Ectodermal cell (in vitro differentiated cells): ENCODE results near the gene DNM1L.

Experiments used
- H3K27ac ChIP-seq: 2 replicates; pipeline ENCODE4 v1.7.0; 2013; ENCODE audit warnings: mild to moderate bottlenecking, low read depth, low read length; ENCODE audit not compliant: insufficient read depth, poor library complexity, severe bottlenecking
- H3K27me3 ChIP-seq: 2 replicates; pipeline ENCODE4 v1.7.0; 2013; ENCODE audit warnings: mild to moderate bottlenecking, low read length; ENCODE audit not compliant: insufficient read depth, control insufficient read depth, poor library complexity, severe bottlenecking
- H3K36me3 ChIP-seq: one replicate; pipeline ENCODE4 v1.7.0; 2013; ENCODE audit warnings: low read length; ENCODE audit not compliant: control insufficient read depth, insufficient read depth
- H3K4me1 ChIP-seq: one replicate; pipeline ENCODE4 v1.7.0; 2013; ENCODE audit warnings: low read length; ENCODE audit not compliant: control insufficient read depth, insufficient read depth
- H3K4me3 ChIP-seq: 2 replicates; pipeline ENCODE4 v1.7.0; 2013; ENCODE audit warnings: low read depth, low read length, control low read depth; ENCODE audit not compliant: insufficient read depth
- H3K9me3 ChIP-seq: 2 replicates; pipeline ENCODE4 v1.7.0; 2013; ENCODE audit warnings: mild to moderate bottlenecking, low read length, moderate library complexity; ENCODE audit not compliant: control insufficient read depth
- WGBS, 2 experiments: methylation state at CpG; one replicate each; pipeline ENCODE4 v1.1.7; 2013; ENCODE audit warnings: missing lambda C conversion rate in 2 of 2; 5-methylcytosine and 5-hydroxymethylcytosine counted together

Gene DNM1L

GRCh38 chr12:32666018-32666417 lies 13.1 kb upstream of the DNM1L start:
- H3K4me3 ChIP-seq = no peak overlapping the region
- WGBS, 2 experiments = 90 to 96% methylated on average over 14 of the region's 14 CpGs
- no peaks in the 10 kb centered on the region for H3K9me3 ChIP-seq
- H3K27ac ChIP-seq = no peak overlapping the region
- no peaks in the 10 kb centered on the region for H3K36me3 ChIP-seq
- no peaks in the 10 kb centered on the region for H3K4me1 ChIP-seq
- no peaks in the 10 kb centered on the region for H3K27me3 ChIP-seq

GRCh38 chr12:32669584-32669983 lies 9.5 kb upstream of the DNM1L start:
- no peaks in the 10 kb centered on the region for H3K36me3 ChIP-seq
- no peak overlapping the region for H3K27ac ChIP-seq
- H3K4me1 ChIP-seq = no peaks in the 10 kb centered on the region
- WGBS, 2 experiments = 91 to 100% methylated on average over 1 of the region's 1 CpG
- H3K4me3 ChIP-seq = no peak overlapping the region
- H3K27me3 ChIP-seq = no peaks in the 10 kb centered on the region
- no peaks in the 10 kb centered on the region for H3K9me3 ChIP-seq

DNA sequence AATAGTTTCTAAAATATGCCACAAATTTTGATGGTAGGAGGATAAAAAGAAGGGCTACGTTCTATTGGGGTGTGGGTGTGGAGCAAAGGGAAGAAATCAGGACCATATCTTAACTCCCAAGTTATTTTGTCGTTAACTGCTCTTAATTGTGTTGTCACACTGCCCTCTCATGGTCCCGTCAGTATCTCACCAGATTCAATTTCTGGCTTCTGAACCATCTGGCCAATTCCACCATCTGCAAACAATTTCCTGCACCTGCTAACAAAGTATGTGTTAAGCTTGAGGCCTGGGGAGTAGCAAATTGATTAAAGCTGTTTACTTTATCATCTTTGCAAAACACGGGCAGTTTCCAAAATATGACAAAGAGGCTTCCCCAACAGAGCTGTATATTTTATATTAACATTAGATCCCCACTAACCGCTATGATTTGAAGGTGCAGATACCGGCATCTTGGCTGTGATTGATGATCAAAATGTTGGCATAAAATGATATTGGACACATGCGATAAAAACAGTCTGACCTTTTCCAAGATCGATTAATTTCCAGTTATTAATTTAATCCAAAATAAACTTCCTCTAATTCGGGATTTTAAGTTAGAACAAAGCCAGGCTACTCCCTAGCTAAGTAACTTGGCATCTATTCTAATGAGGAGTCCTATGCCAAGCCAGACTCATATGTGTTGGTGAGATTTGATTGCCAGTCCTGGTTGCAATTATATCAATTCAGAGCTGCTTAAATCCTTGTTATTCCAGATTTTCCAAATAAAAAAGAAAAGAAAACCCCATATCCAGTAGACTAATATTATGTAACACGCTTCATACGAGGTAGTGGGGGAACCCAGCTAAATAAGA lies 6.9 kb upstream of the DNM1L start:
- H3K4me3 ChIP-seq = no peak overlapping the region
- no peak overlapping the region for H3K27ac ChIP-seq
- H3K36me3 ChIP-seq = no peaks in the 10 kb centered on the region
- no peaks in the 10 kb centered on the region for H3K27me3 ChIP-seq
- H3K4me1 ChIP-seq = no peaks in the 10 kb centered on the region
- no peaks in the 10 kb centered on the region for H3K9me3 ChIP-seq
- WGBS, 2 experiments = 71 to 76% methylated on average over 10 to 11 of the region's 11 CpGs

- peak overlapping the region; percentile 72 for H3K4me3 ChIP-seq
- no peaks in the 10 kb centered on the region for H3K36me3 ChIP-seq
- no peaks in the 10 kb centered on the region for H3K4me1 ChIP-seq
- 1 to 2% methylated on average over 14 of the region's 14 CpGs for WGBS, 2 experiments
- no peaks in the 10 kb centered on the region for H3K9me3 ChIP-seq
- no peaks in the 10 kb centered on the region for H3K27me3 ChIP-seq
- peak overlapping the region; percentile 70 for H3K27ac ChIP-seq
Measured at GRCh38 chr12:32679920-32680237, 778 bp downstream of the DNM1L start.

- Histone ChIP-seq H3K4me3 (peak overlapping the region; percentile 72), H3K27me3 (no peaks in the 10 kb centered on the region), H3K27ac (no peak overlapping the region), H3K36me3 (peaks cover 7% of the 10 kb centered on the region), H3K4me1 (no peaks in the 10 kb centered on the region), H3K9me3 (no peaks in the 10 kb centered on the region)
Measured at GRCh38 chr12:32680787-32681186, 1.7 kb downstream of the DNM1L start.

DNA sequence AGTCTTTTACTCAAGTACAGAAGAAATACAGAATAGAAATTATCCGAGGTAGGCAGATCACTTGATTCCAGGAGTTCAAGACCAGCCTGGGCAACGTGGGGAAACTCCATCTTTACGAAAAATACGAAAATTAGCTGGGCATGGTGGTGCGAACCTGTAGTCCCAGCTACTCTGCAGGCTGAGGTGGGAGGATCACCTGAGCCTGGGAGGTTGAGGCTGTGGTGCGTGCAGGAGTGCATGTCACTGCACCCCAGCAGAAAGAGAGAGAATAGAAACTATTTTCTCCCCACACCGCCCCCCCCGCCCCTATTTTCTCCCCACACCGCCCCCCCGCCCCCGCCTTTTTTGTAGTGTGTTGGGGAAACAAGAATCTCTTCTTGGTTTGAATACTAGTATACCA lies 2.2 kb downstream of the DNM1L start:
- Histone ChIP-seq H3K4me3 (no peak overlapping the region), H3K27me3 (no peaks in the 10 kb centered on the region), H3K36me3 (peaks cover 7% of the 10 kb centered on the region), H3K9me3 (no peaks in the 10 kb centered on the region), H3K4me1 (no peaks in the 10 kb centered on the region), H3K27ac (no peak overlapping the region)
- WGBS, 2 experiments = 94 to 96% methylated on average over 6 to 7 of the region's 11 CpGs

GRCh38 chr12:32686340-32686739 lies 7.2 kb downstream of the DNM1L start:
- WGBS, 2 experiments = 80 to 100% methylated on average over 1 of the region's 1 CpG

GRCh38 chr12:32688786-32689185 lies 9.7 kb downstream of the DNM1L start:
- no peak overlapping the region for H3K27ac ChIP-seq
- H3K4me1 ChIP-seq = no peaks in the 10 kb centered on the region
- H3K27me3 ChIP-seq = no peaks in the 10 kb centered on the region
- H3K4me3 ChIP-seq = no peak overlapping the region
- no peaks in the 10 kb centered on the region for H3K9me3 ChIP-seq
- H3K36me3 ChIP-seq = peaks cover 7% of the 10 kb centered on the region

More at GRCh38 chr12:32686340-32686739, 7.2 kb downstream of the DNM1L start:
- Histone ChIP-seq H3K4me3 (no peak overlapping the region), H3K27me3 (no peaks in the 10 kb centered on the region), H3K4me1 (no peaks in the 10 kb centered on the region), H3K27ac (no peak overlapping the region), H3K9me3 (no peaks in the 10 kb centered on the region), H3K36me3 (peaks cover 7% of the 10 kb centered on the region)

GRCh38 chr12:32690927-32691326 lies 11.8 kb downstream of the DNM1L start:
- no peaks in the 10 kb centered on the region for H3K36me3 ChIP-seq
- no peaks in the 10 kb centered on the region for H3K9me3 ChIP-seq
- no peak overlapping the region for H3K4me3 ChIP-seq
- no peak overlapping the region for H3K27ac ChIP-seq
- WGBS, 2 experiments = 93 to 94% methylated on average over 8 of the region's 8 CpGs
- no peaks in the 10 kb centered on the region for H3K27me3 ChIP-seq
- H3K4me1 ChIP-seq = no peaks in the 10 kb centered on the region

- H3K36me3 ChIP-seq = no peaks in the 10 kb centered on the region
- H3K27me3 ChIP-seq = no peaks in the 10 kb centered on the region
- no peak overlapping the region for H3K27ac ChIP-seq
- no peak overlapping the region for H3K4me3 ChIP-seq
- WGBS, 2 experiments = 86 to 94% methylated on average over 1 of the region's 1 CpG
- no peaks in the 10 kb centered on the region for H3K4me1 ChIP-seq
- H3K9me3 ChIP-seq = no peaks in the 10 kb centered on the region
Measured at GRCh38 chr12:32692358-32692757, 13.3 kb downstream of the DNM1L start.

GRCh38 chr12:32693036-32693435 lies 13.9 kb downstream of the DNM1L start:
- Histone ChIP-seq H3K9me3 (no peaks in the 10 kb centered on the region), H3K4me3 (no peak overlapping the region), H3K27me3 (no peaks in the 10 kb centered on the region), H3K36me3 (no peaks in the 10 kb centered on the region), H3K27ac (no peak overlapping the region), H3K4me1 (no peaks in the 10 kb centered on the region)
- 93 to 100% methylated on average over 1 of the region's 1 CpG for WGBS, 2 experiments
